ENCODE results near the gene PEX5L. TPM values are rescaled to one million over a fixed set of nuclear protein-coding genes. Genes with fewer than 3 reads are reported as not detected.
A peak's percentile ranks its signal among the peaks of the same experiment; 100 is the strongest.
"Not testable (repeated sequence)": the region's sequence is repeated elsewhere in the genome, so short reads cannot be mapped to it uniquely, and the experiment has no call there.

PEX5L gene
- not detected for total RNA-seq

GRCh38 chr3:180036671-180037455, at the start of gene PEX5L:
Gene PEX5L, minus strand, starts transcription at chr3:180036937. Its CDS starts 338 bp downstream, at chr3:180036599.
- H3K4me1 Mint-ChIP-seq, result peaks cover 9% of the 10 kb centered on the region
- no peaks in the 10 kb centered on the region for H3K9me3 Mint-ChIP-seq
- DNase-seq, result peak; percentile 72
- POLR2A ChIA-PET, result interaction anchor here (0.6 kb wide), 1 partner anchor 942 kb away, joined by 4 read pairs; no protein-coding TSS in a partner anchor
- H3K36me3 Mint-ChIP-seq, result no peaks in the 10 kb centered on the region
- H3K27me3 Mint-ChIP-seq, result peaks cover 48% of the 10 kb centered on the region
- peak within 1 kb of the TSS; percentile 54 for H3K27ac Mint-ChIP-seq
- H3K4me3 Mint-ChIP-seq, result peak within 1 kb of the TSS; percentile 64
- ATAC-seq (ENCODE audit: low read depth), result peak; percentile 83

- POLR2A ChIA-PET, result no interaction called here
- Mint-ChIP-seq H3K27ac (no peak overlapping the region), H3K36me3 (no peaks in the 10 kb centered on the region), H3K4me3 (no peak overlapping the region), H3K27me3 (no peaks in the 10 kb centered on the region), H3K9me3 (no peaks in the 10 kb centered on the region), H3K4me1 (no peaks in the 10 kb centered on the region)
- no peak for DNase-seq
- ATAC-seq (ENCODE audit: low read depth), result no peak
Measured at GRCh38 chr3:180085122-180085710, 48.5 kb upstream of the PEX5L start.

GRCh38 chr3:180082699-180083098, 46.0 kb upstream of the PEX5L start:
- Mint-ChIP-seq H3K27me3 (no peaks in the 10 kb centered on the region), H3K4me1 (no peaks in the 10 kb centered on the region), H3K9me3 (no peaks in the 10 kb centered on the region), H3K36me3 (no peaks in the 10 kb centered on the region), H3K27ac (no peak overlapping the region), H3K4me3 (no peak overlapping the region)
- DNase-seq (no peak), ATAC-seq (ENCODE audit: low read depth) (no peak)
- POLR2A ChIA-PET, result no interaction called here

- Mint-ChIP-seq H3K4me1 (no peaks in the 10 kb centered on the region), H3K36me3 (no peaks in the 10 kb centered on the region), H3K27me3 (no peaks in the 10 kb centered on the region), H3K27ac (no peak overlapping the region), H3K4me3 (no peak overlapping the region), H3K9me3 (no peaks in the 10 kb centered on the region)
- no peak for ATAC-seq (ENCODE audit: low read depth)
- no peak for DNase-seq
- POLR2A ChIA-PET, result no interaction called here
Measured at GRCh38 chr3:180078592-180078991, 41.9 kb upstream of the PEX5L start.

GRCh38 chr3:180073561-180073960, 36.8 kb upstream of the PEX5L start:
- no peak for ATAC-seq (ENCODE audit: low read depth)
- peaks cover 1% of the 10 kb centered on the region for H3K4me1 Mint-ChIP-seq

GRCh38 chr3:180072786-180073185, 36.0 kb upstream of the PEX5L start:
- H3K36me3 Mint-ChIP-seq, result no peaks in the 10 kb centered on the region
- H3K4me3 Mint-ChIP-seq, result no peak overlapping the region
- no peak for DNase-seq
- POLR2A ChIA-PET, result no interaction called here
- H3K27ac Mint-ChIP-seq, result no peak overlapping the region
- H3K27me3 Mint-ChIP-seq, result peaks cover 2% of the 10 kb centered on the region
- ATAC-seq (ENCODE audit: low read depth), result no peak
- peaks cover 1% of the 10 kb centered on the region for H3K4me1 Mint-ChIP-seq
- no peaks in the 10 kb centered on the region for H3K9me3 Mint-ChIP-seq

More at GRCh38 chr3:180073561-180073960, 36.8 kb upstream of the PEX5L start:
- Mint-ChIP-seq H3K27ac (no peak overlapping the region), H3K27me3 (peaks cover 2% of the 10 kb centered on the region), H3K4me3 (no peak overlapping the region), H3K36me3 (no peaks in the 10 kb centered on the region), H3K9me3 (no peaks in the 10 kb centered on the region)
- POLR2A ChIA-PET, result no interaction called here
- no peak for DNase-seq

- Mint-ChIP-seq H3K36me3 (no peaks in the 10 kb centered on the region), H3K9me3 (no peaks in the 10 kb centered on the region), H3K27ac (no peak overlapping the region), H3K4me1 (peaks cover 1% of the 10 kb centered on the region), H3K27me3 (peaks cover 2% of the 10 kb centered on the region), H3K4me3 (no peak overlapping the region)
- ATAC-seq (ENCODE audit: low read depth) (no peak), DNase-seq (no peak)
- POLR2A ChIA-PET, result no interaction called here
Measured at GRCh38 chr3:180070925-180071324, 34.2 kb upstream of the PEX5L start.

- H3K4me3 Mint-ChIP-seq, result no peak overlapping the region
- H3K27ac Mint-ChIP-seq, result no peak overlapping the region
- H3K36me3 Mint-ChIP-seq, result no peaks in the 10 kb centered on the region
- H3K9me3 Mint-ChIP-seq, result no peaks in the 10 kb centered on the region
- DNase-seq (no peak), ATAC-seq (ENCODE audit: low read depth) (no peak)
- peaks cover 1% of the 10 kb centered on the region for H3K4me1 Mint-ChIP-seq
- H3K27me3 Mint-ChIP-seq, result peaks cover 2% of the 10 kb centered on the region
- POLR2A ChIA-PET, result no interaction called here
Measured at GRCh38 chr3:180068023-180068422, 31.3 kb upstream of the PEX5L start.

- Mint-ChIP-seq H3K36me3 (no peaks in the 10 kb centered on the region), H3K4me3 (no peak overlapping the region), H3K27ac (no peak overlapping the region), H3K27me3 (no peaks in the 10 kb centered on the region), H3K9me3 (no peaks in the 10 kb centered on the region), H3K4me1 (peaks cover 1% of the 10 kb centered on the region)
- no peak for DNase-seq
- ATAC-seq (ENCODE audit: low read depth), result no peak
- POLR2A ChIA-PET, result no interaction called here
Measured at GRCh38 chr3:180066598-180066997, 29.9 kb upstream of the PEX5L start.

- H3K27ac Mint-ChIP-seq, result no peak overlapping the region
- no peaks in the 10 kb centered on the region for H3K4me1 Mint-ChIP-seq
- H3K36me3 Mint-ChIP-seq, result no peaks in the 10 kb centered on the region
- ATAC-seq (ENCODE audit: low read depth) (no peak), DNase-seq (no peak)
- H3K4me3 Mint-ChIP-seq, result no peak overlapping the region
- no peaks in the 10 kb centered on the region for H3K27me3 Mint-ChIP-seq
- no peaks in the 10 kb centered on the region for H3K9me3 Mint-ChIP-seq
- POLR2A ChIA-PET, result no interaction called here
Measured at GRCh38 chr3:180063783-180064182, 27.0 kb upstream of the PEX5L start.

GRCh38 chr3:180062771-180063170, 26.0 kb upstream of the PEX5L start:
- DNase-seq (no peak), ATAC-seq (ENCODE audit: low read depth) (no peak)
- H3K27me3 Mint-ChIP-seq, result no peaks in the 10 kb centered on the region
- no peak overlapping the region for H3K4me3 Mint-ChIP-seq
- H3K27ac Mint-ChIP-seq, result no peak overlapping the region
- POLR2A ChIA-PET, result no interaction called here
- H3K9me3 Mint-ChIP-seq, result no peaks in the 10 kb centered on the region
- H3K36me3 Mint-ChIP-seq, result no peaks in the 10 kb centered on the region
- no peaks in the 10 kb centered on the region for H3K4me1 Mint-ChIP-seq

GRCh38 chr3:180059356-180059755, 22.6 kb upstream of the PEX5L start:
- POLR2A ChIA-PET, result no interaction called here
- Mint-ChIP-seq H3K36me3 (no peaks in the 10 kb centered on the region), H3K27ac (no peak overlapping the region), H3K4me1 (no peaks in the 10 kb centered on the region), H3K9me3 (no peaks in the 10 kb centered on the region), H3K27me3 (no peaks in the 10 kb centered on the region), H3K4me3 (no peak overlapping the region)
- no peak for DNase-seq
- ATAC-seq (ENCODE audit: low read depth), result no peak

- no peak overlapping the region for H3K4me3 Mint-ChIP-seq
Measured at GRCh38 chr3:180058238-180058637, 21.5 kb upstream of the PEX5L start.

GRCh38 chr3:180055656-180056055, 18.9 kb upstream of the PEX5L start:
- H3K27ac Mint-ChIP-seq; H3K9me3 Mint-ChIP-seq; H3K4me1 Mint-ChIP-seq; H3K4me3 Mint-ChIP-seq; H3K36me3 Mint-ChIP-seq; H3K27me3 Mint-ChIP-seq; ATAC-seq (ENCODE audit: low read depth); POLR2A ChIA-PET; DNase-seq: not testable (repeated sequence)

More at GRCh38 chr3:180058238-180058637, 21.5 kb upstream of the PEX5L start:
- Mint-ChIP-seq H3K36me3 (no peaks in the 10 kb centered on the region), H3K9me3 (no peaks in the 10 kb centered on the region), H3K27ac (no peak overlapping the region), H3K4me1 (no peaks in the 10 kb centered on the region), H3K27me3 (no peaks in the 10 kb centered on the region)
- no peak for ATAC-seq (ENCODE audit: low read depth)
- POLR2A ChIA-PET, result no interaction called here
- no peak for DNase-seq

Measured in activated naive CD8-positive, alpha-beta T cell treated with anti-CD3 and anti-CD28 coated beads, Interleukin-2, amount 10 ng/mL, durations not matched to agents 7 days and 5 days (primary cell).